PFSK-1 (cell line): ENCODE data around the gene ANKS1B.

ENCODE experiments used
- FOXP2 ChIP-seq: optimal IDR thresholded peaks from 2 replicates; pipeline ENCODE3; 2011; ENCODE audit warnings: borderline replicate concordance, control low read depth, inconsistent platforms; ENCODE audit not compliant: insufficient read depth; ENCODE audit errors: extremely low read length, extremely low read depth
- POLR2AphosphoS5 ChIP-seq: IDR thresholded peaks from 2 replicates; pipeline ENCODE4 v1.6.1; 2012; ENCODE audit warnings: low read depth, mild to moderate bottlenecking, control low read depth, low read length, moderate library complexity
- REST ChIP-seq, 2 experiments: IDR thresholded peaks; 2 replicates each; pipeline versions ENCODE4 v1.6.1 to v1.8.0; 2011 to 2012; ENCODE audit warnings: low read depth in 2 of 2, low read length in 2 of 2, control low read depth in 1 of 2, inconsistent platforms in 1 of 2, mild to moderate bottlenecking in 1 of 2, moderate library complexity in 1 of 2; ENCODE audit not compliant: insufficient read depth in 1 of 2
- SIN3A ChIP-seq: IDR thresholded peaks from 2 replicates; pipeline ENCODE4 v1.6.1; 2012; ENCODE audit warnings: mild to moderate bottlenecking, low read length, moderate library complexity, borderline replicate concordance; ENCODE audit not compliant: insufficient read depth
- TAF1 ChIP-seq: IDR thresholded peaks from 2 replicates; pipeline ENCODE4 v1.6.1; 2012; ENCODE audit warnings: low read length, control low read depth, borderline replicate concordance; ENCODE audit not compliant: insufficient read depth

Gene ANKS1B

DNA sequence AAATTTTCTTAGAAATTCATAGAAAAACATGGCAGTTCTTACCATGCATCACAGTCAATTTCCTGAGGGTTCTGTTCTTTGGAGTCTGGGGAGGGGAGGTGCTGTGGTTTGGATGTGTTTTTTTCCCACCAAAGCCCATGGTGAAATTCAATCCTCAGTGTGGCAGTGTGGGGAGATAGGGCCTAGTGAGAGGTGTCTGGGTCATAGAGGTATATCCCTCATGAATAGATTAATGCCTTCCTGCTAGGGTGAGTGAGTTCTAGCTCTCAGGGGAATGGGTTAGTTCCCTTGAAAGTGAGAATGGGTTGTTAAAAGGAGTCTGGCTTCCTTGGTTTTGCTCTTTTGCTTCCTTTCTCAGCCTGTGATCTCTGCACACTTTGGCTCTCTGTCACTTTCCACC lies 1061.9 kb downstream of the ANKS1B start:
- no peak for TF ChIP-seq TAF1
- TF ChIP-seq POLR2AphosphoS5, result no peak
- TF ChIP-seq REST (IDR thresholded peaks at IDR 0.05; ENCODE audit: insufficient read depth in 1 of 2, low read depth in 2 of 2, low read length in 2 of 2), result no peak
- TF ChIP-seq FOXP2, result no peak
- TF ChIP-seq SIN3A, result no peak

DNA sequence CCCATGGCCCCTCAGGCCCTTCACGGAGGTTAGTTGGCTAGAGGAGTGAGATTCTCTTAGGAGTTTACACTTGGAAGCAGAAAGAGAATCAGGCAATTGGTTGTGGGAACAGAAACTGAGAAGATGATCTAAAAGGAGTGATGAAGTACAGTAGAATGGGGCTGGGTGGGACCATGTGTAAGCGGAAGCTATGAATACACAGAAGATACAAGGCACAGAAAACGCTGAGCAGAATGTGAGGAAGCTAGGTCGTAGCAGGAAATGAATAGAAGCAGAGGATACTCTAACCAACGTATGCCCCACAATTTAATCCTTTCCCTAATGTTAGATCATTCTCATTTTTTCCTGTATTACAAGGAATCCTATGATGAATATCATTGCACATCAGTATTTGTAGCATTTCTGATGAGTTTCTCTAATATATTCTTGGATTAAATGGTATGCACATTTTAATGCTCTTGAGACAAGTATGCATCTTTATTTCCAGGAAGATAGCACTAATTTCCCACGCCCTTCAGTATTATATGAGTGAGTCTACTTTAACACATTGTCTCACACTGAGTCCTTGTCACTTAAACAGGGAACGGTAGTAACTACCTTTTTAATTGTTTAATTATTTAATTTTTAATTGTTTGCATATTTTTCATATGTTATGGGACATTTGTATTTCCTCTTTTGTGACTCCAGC lies 1066.4 kb downstream of the ANKS1B start:
- TF ChIP-seq POLR2AphosphoS5 (no peak), REST (IDR thresholded peaks at IDR 0.05; ENCODE audit: insufficient read depth in 1 of 2, low read depth in 2 of 2, low read length in 2 of 2) (no peak), TAF1 (no peak), FOXP2 (no peak), SIN3A (no peak)

DNA sequence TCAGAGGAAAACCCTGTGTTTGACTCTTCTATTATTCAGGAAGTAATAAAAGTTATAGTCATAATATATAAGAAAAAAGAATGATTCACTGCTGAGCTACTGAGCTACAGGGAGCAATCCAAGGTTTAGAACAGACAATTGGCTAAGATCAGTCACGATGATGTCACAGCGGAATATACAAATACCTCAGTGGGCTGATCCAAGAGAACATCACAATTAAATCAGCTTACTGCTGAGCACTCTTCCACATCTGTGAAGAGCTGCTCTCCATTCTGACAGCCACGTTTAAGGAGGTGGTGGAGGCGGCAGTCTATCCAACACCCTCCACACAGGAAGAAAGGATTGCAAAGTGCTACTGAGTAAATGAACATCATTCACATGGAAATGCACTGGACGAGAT lies 1068.6 kb downstream of the ANKS1B start:
- no peak for TF ChIP-seq TAF1
- TF ChIP-seq SIN3A, result no peak
- no peak for TF ChIP-seq REST (IDR thresholded peaks at IDR 0.05; ENCODE audit: insufficient read depth in 1 of 2, low read depth in 2 of 2, low read length in 2 of 2)

- TF ChIP-seq SIN3A (no peak), TAF1 (no peak), REST (IDR thresholded peaks at IDR 0.05; ENCODE audit: insufficient read depth in 1 of 2, low read depth in 2 of 2, low read length in 2 of 2) (no peak), POLR2AphosphoS5 (no peak), FOXP2 (no peak)
Observed at GRCh38 chr12:98912401-98912974, 1072.2 kb downstream of the ANKS1B start.

DNA sequence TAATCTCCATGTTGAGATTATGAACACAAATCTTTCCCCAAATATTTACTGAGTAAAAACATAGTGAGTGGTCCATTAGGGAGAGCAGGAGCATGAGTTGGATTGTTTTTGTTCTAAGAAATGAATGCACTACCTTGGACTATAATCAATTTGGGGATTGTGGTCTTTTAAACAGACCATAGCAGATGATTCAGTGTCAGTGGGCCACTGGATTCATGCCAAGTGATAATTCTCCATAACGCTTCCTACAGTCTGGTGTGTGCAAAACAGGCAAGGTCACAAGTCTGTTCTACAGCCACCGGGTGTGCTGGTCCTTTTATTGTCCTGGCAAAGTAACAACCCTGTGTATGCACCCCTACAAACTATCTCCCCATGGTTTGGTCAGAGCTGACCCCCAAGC lies 1073.3 kb downstream of the ANKS1B start:
- no peak for TF ChIP-seq POLR2AphosphoS5
- TF ChIP-seq REST (IDR thresholded peaks at IDR 0.05; ENCODE audit: insufficient read depth in 1 of 2, low read depth in 2 of 2, low read length in 2 of 2), result no peak
- TF ChIP-seq TAF1, result no peak
- TF ChIP-seq FOXP2, result no peak
- TF ChIP-seq SIN3A, result no peak
